Adipose tissue (tissue), 3 donors: ENCODE measurements around the gene KIAA1958. TPM values are rescaled to one million over a fixed set of nuclear protein-coding genes. Genes with fewer than 3 reads are reported as not detected.

Source experiments
- H3K27ac ChIP-seq: one replicate; pipeline ENCODE4 v1.5.1; 2013; ENCODE audit warnings: low read depth, low read length
- WGBS, 3 donors: extraction: QIAGEN DNeasy Blood & Tissue Kit; methylation state at CpG; one replicate each; pipeline ENCODE4 v1.1.7; 2013; 5-methylcytosine and 5-hydroxymethylcytosine counted together
- polyA plus RNA-seq, 3 donors: library from polyadenylated mRNA; stranded (reverse); fragments of 200-250 nt; gene quantifications; one replicate each; pipeline ENCODE4 v1.2.3, GENCODE V29; 2013
- donor health status: healthy with polysubstance abuse.
- donor health status: Bipolar disorder and iron deficiency.
- donor health status: healthy.

The KIAA1958 gene
- polyA plus RNA-seq, 3 donors: 0.82 to 1.2 (median 0.90) TPM

DNA sequence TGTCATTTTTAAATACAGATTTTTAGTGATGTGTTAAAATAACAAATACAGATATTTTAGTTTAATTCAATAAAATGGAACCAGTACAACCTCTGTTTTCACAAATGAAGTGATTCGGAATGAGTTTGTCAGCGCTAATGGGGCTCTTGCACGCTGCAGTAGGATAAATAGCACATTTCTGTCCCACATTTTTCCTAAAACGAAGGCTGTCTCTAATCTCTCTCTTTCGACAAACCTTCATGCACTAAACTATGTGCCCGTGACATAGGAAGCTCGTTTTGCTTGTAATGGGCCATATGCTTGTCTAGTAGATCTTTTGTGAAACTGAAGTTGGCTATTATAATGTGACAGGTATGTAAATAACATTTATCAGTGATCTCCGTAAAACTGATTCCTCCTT lies 130.7 kb downstream of the KIAA1958 start:
- H3K27ac ChIP-seq: no peak overlapping the region
- 87 to 91% (median 91%) methylated on average over 8 of the region's 8 CpGs for WGBS, 3 donors

DNA sequence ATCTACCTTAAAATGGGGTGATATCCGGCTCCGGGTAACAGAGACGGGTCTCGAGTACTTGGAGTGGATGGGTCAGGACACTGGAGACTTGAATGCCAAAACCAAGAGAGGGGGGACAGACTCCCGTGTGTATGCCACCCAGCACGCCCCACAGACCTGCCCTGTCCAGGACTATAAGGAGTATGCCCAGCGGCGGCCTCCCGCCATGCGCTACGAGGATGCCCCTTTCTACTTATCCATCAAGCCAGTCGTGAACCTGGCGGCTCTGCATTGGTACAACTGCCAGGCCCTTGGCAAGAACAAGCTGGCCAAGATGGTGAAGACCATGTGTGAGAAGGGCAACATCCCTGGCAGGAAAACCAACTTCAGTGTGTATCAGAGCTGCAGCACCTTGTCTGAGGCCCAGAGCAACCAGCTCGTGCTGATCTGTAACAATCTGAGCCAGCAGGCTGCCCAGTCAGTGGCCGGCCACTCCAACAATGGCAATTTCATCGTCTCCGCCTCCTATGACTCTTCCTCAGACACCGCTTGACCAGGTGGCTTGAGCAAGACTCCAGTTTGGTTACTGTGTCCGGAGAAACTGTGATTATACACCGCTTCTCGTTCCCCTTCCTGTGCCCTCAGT lies 131.9 kb downstream of the KIAA1958 start:
- WGBS, 3 donors: 95 to 98% (median 96%) methylated on average over 21 of the region's 21 CpGs
- H3K27ac ChIP-seq: no peak overlapping the region

DNA sequence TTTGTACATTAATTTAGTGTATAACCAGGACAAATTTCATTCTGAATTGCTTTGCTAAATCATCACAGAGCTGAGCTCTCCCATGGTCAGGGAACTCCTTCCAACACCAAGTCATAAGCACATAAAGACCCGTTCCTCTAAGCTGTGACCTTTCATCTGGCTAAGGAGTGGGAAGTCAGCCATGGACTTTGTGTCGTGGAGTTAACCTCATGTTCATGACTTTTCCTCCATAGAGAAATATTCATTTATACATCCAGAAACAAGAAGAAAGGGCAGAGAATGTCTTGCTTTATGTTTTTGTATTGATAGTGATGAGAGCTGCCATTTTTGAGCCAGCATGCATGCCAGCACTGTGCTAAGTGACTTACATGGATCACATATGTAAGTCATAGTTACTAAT lies 133.8 kb downstream of the KIAA1958 start:
- 34 to 62% (median 58%) methylated on average over 2 of the region's 2 CpGs for WGBS, 3 donors
- no peak overlapping the region for H3K27ac ChIP-seq

DNA sequence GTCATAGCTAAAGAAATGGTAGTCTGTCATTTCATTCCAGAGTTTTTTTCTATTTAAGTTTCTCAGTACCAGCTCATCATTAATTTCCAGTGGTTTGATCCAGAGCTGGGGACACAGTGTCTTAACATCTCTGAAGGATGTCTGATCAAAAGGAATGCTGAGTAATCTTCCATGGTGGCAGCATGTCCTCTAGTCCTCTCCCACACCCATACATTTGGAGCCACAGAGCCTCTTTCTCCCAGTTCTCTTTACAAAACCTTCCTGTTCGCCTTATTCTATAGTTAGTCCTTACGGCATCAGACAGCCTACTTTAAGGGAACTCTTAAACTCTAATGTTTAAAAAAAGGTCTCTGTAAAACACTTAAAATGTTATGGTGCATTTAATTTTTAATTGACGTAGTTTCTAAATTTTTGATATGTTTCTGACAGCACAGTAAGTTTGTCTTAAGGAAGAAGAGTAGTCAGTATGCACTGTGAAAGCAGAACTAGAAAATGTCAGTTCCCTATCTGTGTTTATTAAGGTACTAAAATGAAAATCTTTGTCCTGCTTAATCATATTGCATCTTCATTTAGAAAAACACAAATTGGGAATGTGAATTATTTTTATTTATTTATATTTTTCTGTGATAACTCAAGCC lies 134.5 kb downstream of the KIAA1958 start:
- 58 to 94% (median 66%) methylated on average over 3 of the region's 3 CpGs for WGBS, 3 donors
- H3K27ac ChIP-seq: no peak overlapping the region

GRCh38 chr9:112623198-112623597 lies 136.6 kb downstream of the KIAA1958 start:
- WGBS, 3 donors: 82 to 90% (median 87%) methylated on average over 2 of the region's 2 CpGs
- H3K27ac ChIP-seq: no peak overlapping the region

DNA sequence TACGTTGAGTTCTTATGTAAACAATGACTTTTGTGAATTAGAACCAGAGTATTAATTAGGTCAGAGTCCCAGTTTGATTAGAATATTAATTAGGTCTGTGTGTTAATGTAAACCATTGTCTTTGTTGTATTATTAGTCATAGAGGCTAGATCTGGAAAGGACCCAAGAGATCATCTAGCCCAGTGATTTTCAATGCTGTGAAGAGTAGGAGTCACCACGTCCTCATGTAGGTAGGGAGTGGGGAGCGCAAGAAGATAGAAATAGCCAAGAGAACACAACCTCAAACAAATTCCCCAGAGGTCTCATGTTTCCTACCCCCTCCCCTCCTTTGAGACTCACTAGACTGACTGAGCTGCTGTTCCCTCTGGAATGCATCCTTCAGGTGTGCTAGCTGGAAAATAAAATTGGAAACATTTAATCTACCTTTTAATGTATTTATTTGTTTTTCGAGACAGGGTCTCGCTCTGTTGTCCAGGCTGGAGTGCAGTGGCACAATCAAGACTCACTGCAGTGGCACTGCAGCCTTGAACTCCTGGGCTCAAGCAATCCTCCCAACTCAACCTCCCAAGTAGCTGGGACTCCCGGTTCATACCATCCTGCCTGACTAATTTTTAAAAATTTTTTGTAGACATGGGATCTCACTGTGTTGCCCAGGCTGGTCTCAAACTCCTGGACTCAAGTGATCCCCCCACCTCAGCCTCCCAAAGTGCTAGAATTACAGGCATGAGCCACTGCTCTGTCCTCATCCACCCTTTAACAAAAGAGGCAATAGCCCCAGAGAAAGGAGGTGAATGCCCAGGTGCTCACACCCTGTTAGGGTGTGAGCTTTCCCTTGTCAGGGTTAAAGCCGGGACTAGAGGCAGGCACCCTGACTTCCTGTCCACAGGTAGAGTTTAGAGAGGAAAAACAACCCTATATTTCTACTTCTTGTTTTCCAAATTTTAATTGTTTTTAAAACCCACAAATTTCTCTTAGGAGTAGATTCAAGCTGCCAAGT lies 138.4 kb downstream of the KIAA1958 start:
- H3K27ac ChIP-seq: no peak overlapping the region
- 87 to 95% (median 89%) methylated on average over 7 of the region's 7 CpGs for WGBS, 3 donors

DNA sequence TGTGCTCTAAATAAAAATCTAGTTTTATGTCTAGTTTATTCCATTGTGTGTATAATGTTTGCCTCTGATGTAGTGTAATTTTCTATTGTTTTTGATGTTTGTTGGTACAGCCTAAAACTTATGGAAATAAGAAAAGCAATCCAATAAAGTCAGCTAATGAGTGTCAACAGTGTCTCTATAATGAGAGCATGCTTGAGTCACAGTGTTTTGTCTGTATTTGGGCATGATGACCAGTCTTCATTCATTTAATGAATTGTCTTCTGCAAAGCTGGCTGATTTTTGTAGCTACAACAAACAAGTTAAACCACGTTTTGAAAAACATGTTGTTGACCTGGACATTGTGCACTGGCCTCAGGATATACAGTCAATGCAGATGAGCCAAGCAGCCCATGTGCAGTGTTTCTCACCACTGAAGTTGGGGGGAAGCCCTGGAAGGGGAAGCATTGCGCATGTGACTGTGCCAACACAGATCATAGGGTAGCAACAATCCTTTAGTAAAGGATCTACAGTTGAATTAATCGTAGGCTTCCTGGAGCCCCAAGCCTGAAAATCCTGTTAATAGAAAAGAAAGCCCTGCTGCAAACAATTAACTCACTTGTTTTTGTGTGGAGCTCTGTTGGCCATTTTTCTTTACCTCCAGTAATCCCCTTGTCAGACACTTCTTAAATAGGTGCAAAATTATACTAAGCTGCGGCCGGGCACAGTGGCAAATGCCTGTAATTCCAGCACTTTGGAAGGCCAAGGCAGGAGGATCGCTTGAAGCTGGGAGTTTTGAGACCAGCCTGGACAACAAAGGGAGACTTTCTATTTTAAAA lies 143.3 kb downstream of the KIAA1958 start:
- H3K27ac ChIP-seq: no peak overlapping the region
- 70 to 82% (median 79%) methylated on average over 6 of the region's 6 CpGs for WGBS, 3 donors

DNA sequence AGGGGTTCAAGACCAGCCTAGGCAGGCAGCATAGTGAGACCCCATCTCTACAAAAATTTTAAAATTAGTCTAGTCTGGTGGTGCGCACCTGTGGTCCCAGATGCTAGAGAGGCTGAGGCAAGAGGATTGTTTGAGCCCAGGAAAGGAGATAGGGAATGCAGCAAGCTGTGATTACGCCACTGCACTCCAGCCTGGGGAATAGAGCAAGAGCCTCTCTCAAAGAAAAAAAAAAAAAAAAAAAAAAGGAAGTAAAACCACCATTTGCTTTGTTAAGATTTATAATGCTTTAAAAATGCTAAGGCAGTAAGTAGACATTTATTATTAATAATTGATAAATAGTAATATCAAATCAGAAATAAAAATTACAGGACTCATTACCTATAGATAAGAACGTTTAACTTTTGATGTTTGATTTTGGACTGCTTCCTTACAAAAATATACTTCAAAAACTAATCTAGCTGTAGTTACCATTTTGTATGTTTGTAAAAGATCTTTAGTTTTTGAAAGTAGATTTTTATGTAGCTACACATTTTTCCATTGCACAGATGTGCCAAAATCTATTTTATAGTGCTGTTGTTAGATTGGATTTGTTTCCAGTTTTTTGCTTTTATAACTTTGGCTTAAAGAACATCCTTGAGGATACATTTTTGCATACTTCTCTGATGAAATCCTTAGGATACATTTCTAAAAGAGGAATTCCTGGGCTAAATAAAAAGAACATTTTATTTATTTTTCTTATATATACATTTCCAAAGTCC lies 144.9 kb downstream of the KIAA1958 start:
- H3K27ac ChIP-seq: no peak overlapping the region
- WGBS, 3 donors: 63 to 73% (median 67%) methylated on average over 3 of the region's 3 CpGs

DNA sequence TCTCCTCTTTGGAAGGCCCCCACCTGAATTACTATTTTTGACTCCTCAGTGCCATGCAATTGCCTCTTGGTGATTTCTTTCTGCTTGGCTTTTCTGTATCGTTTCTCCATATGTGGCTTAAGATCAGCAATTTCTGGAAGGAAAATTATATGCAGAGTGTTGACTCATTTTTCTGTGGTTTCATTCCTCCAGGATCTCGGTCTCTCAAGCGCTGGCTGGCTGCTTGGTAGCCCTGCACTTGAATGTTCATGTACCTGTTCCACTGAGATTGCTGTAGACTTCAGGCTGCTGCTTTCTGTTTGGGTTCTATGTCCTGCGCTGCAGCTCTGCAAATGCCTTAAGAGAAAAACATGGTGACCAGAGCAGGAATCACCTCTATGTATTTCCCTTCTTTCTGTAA lies 153.7 kb downstream of the KIAA1958 start:
- no peak overlapping the region for H3K27ac ChIP-seq
- WGBS, 3 donors: 95 to 100% (median 99%) methylated on average over 4 of the region's 4 CpGs

- no peak overlapping the region for H3K27ac ChIP-seq
- 91 to 98% (median 96%) methylated on average over 3 of the region's 3 CpGs for WGBS, 3 donors
These were observed 155.5 kb downstream of the KIAA1958 start for GRCh38 chr9:112642126-112642525.

GRCh38 chr9:112647596-112647995 lies 161.0 kb downstream of the KIAA1958 start:
- H3K27ac ChIP-seq: no peak overlapping the region
- WGBS, 3 donors: 96 to 99% (median 96%) methylated on average over 3 of the region's 3 CpGs

DNA sequence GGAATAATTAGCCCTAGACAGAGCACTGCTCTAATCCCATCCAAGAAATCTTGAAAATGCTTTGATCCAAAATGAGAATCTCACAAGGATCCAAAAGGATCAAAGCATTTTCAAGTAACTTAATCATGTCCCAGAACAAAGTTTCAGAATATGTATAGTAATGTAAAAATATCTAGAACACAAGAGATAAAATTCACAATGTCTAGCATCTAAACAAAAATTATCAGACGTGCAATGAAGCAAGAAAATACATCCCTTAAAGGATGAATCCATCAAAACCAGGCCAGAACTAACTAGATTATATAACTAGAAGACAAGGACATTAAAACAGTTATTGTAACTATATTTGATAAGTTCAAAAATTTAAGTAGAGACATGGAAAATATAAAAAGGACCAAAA lies 162.0 kb downstream of the KIAA1958 start:
- no peak overlapping the region for H3K27ac ChIP-seq
- 78 to 100% (median 87%) methylated on average over 1 of the region's 1 CpG for WGBS, 3 donors

DNA sequence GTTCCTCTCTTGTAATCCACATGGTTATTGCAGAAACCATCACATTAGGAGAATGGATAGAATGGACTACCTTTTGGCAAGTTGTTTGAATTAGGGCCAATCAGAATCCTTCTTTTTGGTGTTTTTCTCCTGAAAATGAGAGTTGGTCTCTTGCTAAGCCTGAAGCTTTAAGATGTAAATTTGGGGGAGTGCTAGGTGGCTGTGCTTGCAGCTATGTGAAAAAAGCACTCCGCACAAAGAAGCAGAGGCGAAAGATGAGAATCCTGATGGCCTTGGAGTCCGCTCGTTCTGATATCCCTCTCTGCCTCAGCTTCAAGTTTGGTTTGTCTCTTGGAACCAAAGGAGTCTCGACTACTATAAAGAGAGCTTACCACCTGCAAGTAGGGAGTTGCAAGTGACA lies 167.7 kb downstream of the KIAA1958 start:
- WGBS, 3 donors: 82 to 90% (median 85%) methylated on average over 5 of the region's 5 CpGs
- no peak overlapping the region for H3K27ac ChIP-seq

DNA sequence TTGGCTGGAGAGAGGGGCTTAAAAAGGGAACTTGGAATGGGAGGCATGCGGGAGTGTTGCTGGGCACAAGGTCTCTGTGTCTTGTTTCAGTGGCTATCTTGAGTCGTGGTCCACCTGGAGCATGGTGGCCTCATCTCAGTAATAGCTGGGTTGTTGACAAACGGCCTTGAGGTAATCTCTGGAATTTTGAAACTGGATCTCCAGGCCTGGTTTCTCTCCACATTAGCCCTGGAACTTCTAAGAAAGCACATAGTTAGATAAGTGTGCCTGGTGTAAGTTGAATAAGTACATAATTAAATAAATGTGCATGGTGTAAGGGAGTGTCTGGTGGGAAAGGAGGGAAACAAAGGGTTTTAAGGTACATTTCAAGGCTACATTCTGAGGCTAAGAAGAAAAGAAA lies 169.0 kb downstream of the KIAA1958 start:
- WGBS, 3 donors: 33 to 73% (median 72%) methylated on average over 3 of the region's 3 CpGs
- H3K27ac ChIP-seq: no peak overlapping the region

DNA sequence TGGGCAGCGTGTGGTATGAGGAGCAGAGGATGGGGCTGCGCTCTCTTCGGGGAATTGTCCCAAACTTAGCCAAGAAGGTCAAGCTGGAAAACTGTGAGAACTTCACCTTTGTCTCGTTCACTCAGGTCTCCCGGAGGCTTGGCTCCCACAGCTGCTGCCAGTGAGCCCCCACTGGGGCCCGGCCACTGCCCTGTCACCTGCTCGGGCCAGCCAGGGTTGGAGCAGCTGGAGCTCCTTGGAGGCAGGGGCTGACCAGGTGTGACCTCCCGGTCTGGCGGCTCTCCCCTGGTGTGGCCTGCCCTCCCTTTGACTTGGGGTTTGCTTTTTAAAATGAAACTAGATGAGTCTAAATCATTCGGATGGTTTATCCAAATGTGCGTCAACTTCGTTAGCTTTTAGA lies 173.3 kb downstream of the KIAA1958 start:
- H3K27ac ChIP-seq: no peak overlapping the region
- WGBS, 3 donors: 97% methylated on average over 12 of the region's 12 CpGs

DNA sequence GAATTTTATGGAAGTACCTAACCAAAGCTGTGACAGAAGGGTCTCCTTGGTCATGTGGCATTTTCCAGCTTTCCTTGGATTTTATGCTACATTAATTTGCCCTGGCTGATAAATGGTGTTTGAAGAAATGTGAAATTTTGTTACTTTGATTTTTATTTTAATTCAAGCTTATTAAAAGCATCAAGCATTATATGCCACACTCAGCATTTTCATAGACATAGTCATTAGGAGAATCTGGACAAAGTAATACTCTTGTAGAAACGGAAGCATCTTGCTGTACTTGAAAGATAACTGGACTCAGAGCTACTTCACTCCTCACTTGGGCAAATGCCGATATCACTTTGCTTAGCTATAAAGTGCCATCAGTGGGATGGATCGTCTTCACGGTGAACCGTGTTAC lies 177.1 kb downstream of the KIAA1958 start:
- WGBS, 3 donors: 92 to 95% (median 93%) methylated on average over 5 of the region's 5 CpGs
- H3K27ac ChIP-seq: no peak overlapping the region

DNA sequence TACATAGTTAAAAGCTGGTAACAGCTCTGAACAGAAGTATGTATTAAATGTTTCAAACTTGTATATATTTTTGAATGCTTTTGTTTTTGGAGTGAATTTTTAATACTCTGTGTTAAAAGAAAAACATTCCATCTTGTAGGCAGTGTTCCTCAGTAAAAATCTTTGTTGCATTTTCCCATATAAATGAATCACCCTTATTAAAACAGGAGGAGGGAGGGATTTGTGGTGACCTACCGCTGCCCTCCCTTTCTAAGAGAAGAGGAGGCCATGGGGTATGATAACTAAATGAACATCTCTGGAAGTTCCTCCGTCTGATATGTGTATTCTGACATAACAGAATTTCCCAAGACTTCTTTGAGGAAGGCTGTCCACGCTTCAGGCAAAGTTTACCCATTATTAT lies 177.9 kb downstream of the KIAA1958 start:
- 82 to 95% (median 86%) methylated on average over 3 of the region's 3 CpGs for WGBS, 3 donors

GRCh38 chr9:112665347-112665746 lies 178.7 kb downstream of the KIAA1958 start:
- 44 to 79% (median 72%) methylated on average over 4 of the region's 4 CpGs for WGBS, 3 donors
- H3K27ac ChIP-seq: no peak overlapping the region

More for the DNA sequence above, 177.9 kb downstream of the KIAA1958 start:
- H3K27ac ChIP-seq: no peak overlapping the region
